Bronchial epithelial cell (primary cell): ENCODE measurements around the gene RABGAP1L. TPM values are rescaled to one million over a fixed set of nuclear protein-coding genes. Genes with fewer than 3 reads are reported as not detected.

Experiments used
- DNase-seq: peaks from one replicate; pipeline ENCODE4 v3.0.0-alpha.2; 2010; ENCODE audit warnings: low read depth
- FAIRE-seq: peaks from 2 replicates; lab custom pipeline; 2011; peaks lifted over from hg19 to GRCh38; lab: Jason Lieb, UNC
- H3K27me3 ChIP-seq: 2 replicates; pipeline ENCODE4 v1.5.1; 2011; ENCODE audit warnings: low read length; ENCODE audit not compliant: control insufficient read depth, insufficient read depth
- H3K36me3 ChIP-seq: 2 replicates; pipeline ENCODE4 v1.5.1; 2011; ENCODE audit warnings: low read length; ENCODE audit not compliant: control insufficient read depth, insufficient read depth
- H3K4me3 ChIP-seq: 2 replicates; pipeline ENCODE4 v1.5.1; 2011; ENCODE audit warnings: mild to moderate bottlenecking, low read depth, low read length, control low read depth
- CTCF ChIP-seq: IDR thresholded peaks from 2 replicates; pipeline ENCODE4 v1.5.1; 2011; ENCODE audit warnings: mild to moderate bottlenecking, moderate library complexity, low read length, control low read depth, inconsistent platforms; ENCODE audit not compliant: insufficient read depth, severe bottlenecking
- total RNA-seq: library from RNA; depleted of rRNA; stranded (reverse); fragments of >200 nt; gene quantifications from 2 replicates; pipeline ENCODE4 v1.2.1, GENCODE V29; 2014

RABGAP1L gene
- total RNA-seq, 1 donor from 2014 or later, result 37.4 TPM

GRCh38 chr1:174198202-174198601, 38.9 kb downstream of the RABGAP1L start:
- DNase-seq (no peak), FAIRE-seq (no peak)
- Histone ChIP-seq H3K27me3 (no peaks in the 10 kb centered on the region), H3K4me3 (no peak overlapping the region), H3K36me3 (no peaks in the 10 kb centered on the region)
- no peak for TF ChIP-seq CTCF

- DNase-seq (no peak), FAIRE-seq (no peak)
- no peaks in the 10 kb centered on the region for H3K36me3 ChIP-seq
- no peaks in the 10 kb centered on the region for H3K27me3 ChIP-seq
- no peak overlapping the region for H3K4me3 ChIP-seq
- TF ChIP-seq CTCF, result no peak
Observed at GRCh38 chr1:174200746-174201145, 41.4 kb downstream of the RABGAP1L start.

GRCh38 chr1:174204697-174205308, 45.5 kb downstream of the RABGAP1L start:
- no peak for FAIRE-seq

GRCh38 chr1:174206148-174206836, 47.0 kb downstream of the RABGAP1L start:
- no peak for TF ChIP-seq CTCF
- H3K4me3 ChIP-seq, result no peak overlapping the region
- DNase-seq (no peak), FAIRE-seq (no peak)
- H3K27me3 ChIP-seq, result no peaks in the 10 kb centered on the region
- H3K36me3 ChIP-seq, result no peaks in the 10 kb centered on the region

More at GRCh38 chr1:174204697-174205308, 45.5 kb downstream of the RABGAP1L start:
- Histone ChIP-seq H3K27me3 (no peaks in the 10 kb centered on the region), H3K4me3 (no peak overlapping the region), H3K36me3 (no peaks in the 10 kb centered on the region)
- no peak for TF ChIP-seq CTCF
- no peak for DNase-seq

- DNase-seq (no peak), FAIRE-seq (no peak)
- H3K4me3 ChIP-seq, result no peak overlapping the region
- no peaks in the 10 kb centered on the region for H3K36me3 ChIP-seq
- H3K27me3 ChIP-seq, result no peaks in the 10 kb centered on the region
- no peak for TF ChIP-seq CTCF
Observed at GRCh38 chr1:174209347-174210187, 50.2 kb downstream of the RABGAP1L start.
